Trophoblast cell (in vitro differentiated cells and primary cell): Measurements from ENCODE around the gene CACNA2D1.

ENCODE experiments used
- DNase-seq, 2 donors: peaks; one replicate each; pipeline ENCODE4 v3.0.0-alpha.2; 2016
- H2AFZ ChIP-seq: 2 replicates; pipeline ENCODE4 v1.6.1; 2013; ENCODE audit warnings: low read length, moderate library complexity, mild to moderate bottlenecking; ENCODE audit not compliant: insufficient read depth, poor library complexity
- H2AK5ac ChIP-seq: 2 replicates; pipeline ENCODE4 v1.6.1; 2013; ENCODE audit warnings: mild to moderate bottlenecking, low read length
- H2BK120ac ChIP-seq: 2 replicates; pipeline ENCODE4 v1.6.1; 2013; ENCODE audit warnings: low read length, mild to moderate bottlenecking, moderate library complexity; ENCODE audit not compliant: insufficient read depth, poor library complexity
- H2BK12ac ChIP-seq: 2 replicates; pipeline ENCODE4 v1.6.1; 2013; ENCODE audit warnings: mild to moderate bottlenecking, low read length, moderate library complexity
- H2BK5ac ChIP-seq: 2 replicates; pipeline ENCODE4 v1.6.1; 2013; ENCODE audit warnings: low read length, low read depth, moderate library complexity, mild to moderate bottlenecking; ENCODE audit not compliant: poor library complexity
- H3K14ac ChIP-seq: 2 replicates; pipeline ENCODE4 v1.6.1; 2013; ENCODE audit warnings: mild to moderate bottlenecking, low read length
- H3K18ac ChIP-seq: 2 replicates; pipeline ENCODE4 v1.6.1; 2013; ENCODE audit warnings: mild to moderate bottlenecking, low read length
- H3K23ac ChIP-seq: 2 replicates; pipeline ENCODE4 v1.6.1; 2013; ENCODE audit warnings: low read length
- H3K27ac ChIP-seq: 2 replicates; pipeline ENCODE4 v1.5.1; 2013; ENCODE audit warnings: low read depth, mild to moderate bottlenecking, inconsistent platforms, low read length, moderate library complexity
- H3K27me3 ChIP-seq: 2 replicates; pipeline ENCODE4 v1.6.1; 2013; ENCODE audit warnings: inconsistent platforms, mild to moderate bottlenecking, low read length, moderate library complexity; ENCODE audit not compliant: insufficient read depth
- H3K36me3 ChIP-seq, 2 experiments: 1 replicate in 1 of 2; 2 replicates in 1 of 2; pipeline ENCODE4 v1.6.1; 2013; ENCODE audit warnings: low read length in 2 of 2, mild to moderate bottlenecking in 2 of 2, moderate library complexity in 1 of 2; ENCODE audit not compliant: insufficient read depth in 2 of 2, control insufficient read depth in 1 of 2
- H3K4ac ChIP-seq: 2 replicates; pipeline ENCODE4 v1.6.1; 2013; ENCODE audit warnings: low read depth, mild to moderate bottlenecking, low read length, moderate library complexity
- H3K4me1 ChIP-seq, 2 experiments: 1 replicate in 1 of 2; 2 replicates in 1 of 2; pipeline ENCODE4 v1.6.1; 2013; ENCODE audit warnings: low read length in 2 of 2, mild to moderate bottlenecking in 2 of 2, moderate library complexity in 1 of 2; ENCODE audit not compliant: insufficient read depth in 2 of 2, control insufficient read depth in 1 of 2
- H3K4me2 ChIP-seq: 2 replicates; pipeline ENCODE4 v1.6.1; 2013; ENCODE audit warnings: inconsistent platforms, mild to moderate bottlenecking, low read length, moderate library complexity
- H3K4me3 ChIP-seq: 2 replicates; pipeline ENCODE4 v1.5.1; 2013; ENCODE audit warnings: mild to moderate bottlenecking, low read depth, low read length, inconsistent platforms
- H3K79me1 ChIP-seq: one replicate; pipeline ENCODE4 v1.6.1; 2013; ENCODE audit warnings: low read length
- H3K79me2 ChIP-seq: 2 replicates; pipeline ENCODE4 v1.6.1; 2013; ENCODE audit warnings: low read length, mild to moderate bottlenecking; ENCODE audit not compliant: control insufficient read depth, insufficient read depth, poor library complexity
- H3K9ac ChIP-seq: 2 replicates; pipeline ENCODE4 v1.6.1; 2013; ENCODE audit warnings: mild to moderate bottlenecking, low read length
- H3K9me3 ChIP-seq: 2 replicates; pipeline ENCODE4 v1.6.1; 2013; ENCODE audit warnings: low read depth, mild to moderate bottlenecking, control low read depth, inconsistent platforms, low read length; ENCODE audit not compliant: insufficient read depth
- H4K12ac ChIP-seq: 2 replicates; pipeline ENCODE4 v1.6.1; 2013; ENCODE audit warnings: low read depth, mild to moderate bottlenecking, low read length, moderate library complexity
- H4K8ac ChIP-seq: 2 replicates; pipeline ENCODE4 v1.6.1; 2013; ENCODE audit warnings: low read depth, mild to moderate bottlenecking, low read length, moderate library complexity
- H4K91ac ChIP-seq: one replicate; pipeline ENCODE4 v1.6.1; 2013; ENCODE audit warnings: low read depth, mild to moderate bottlenecking, low read length, moderate library complexity
- whole genome bisulfite sequencing: extraction: QIAGEN DNeasy Blood & Tissue Kit; methylation state at CpG from one replicate; pipeline ENCODE4 v1.1.7; 2013; ENCODE audit warnings: missing lambda C conversion rate; ENCODE audit not compliant: insufficient read length, insufficient coverage; ENCODE audit errors: extremely low coverage; 5-methylcytosine and 5-hydroxymethylcytosine counted together

CACNA2D1 gene

GRCh38 chr7:82264783-82265305 lies 178.7 kb downstream of the CACNA2D1 start:
- H2AK5ac ChIP-seq: no peak overlapping the region
- H3K4me1 ChIP-seq: no peaks in the 10 kb centered on the region
- no peak overlapping the region for H3K18ac ChIP-seq
- no peak for DNase-seq
- H3K79me2 ChIP-seq: no peaks in the 10 kb centered on the region
- no peaks in the 10 kb centered on the region for H3K27me3 ChIP-seq
- no peak overlapping the region for H4K12ac ChIP-seq
- H3K9ac ChIP-seq: no peak overlapping the region
- no peaks in the 10 kb centered on the region for H3K9me3 ChIP-seq
- no peak overlapping the region for H3K4me3 ChIP-seq
- no peak overlapping the region for H3K14ac ChIP-seq
- no peak overlapping the region for H2BK5ac ChIP-seq
- no peak overlapping the region for H4K91ac ChIP-seq
- no peak overlapping the region for H3K4ac ChIP-seq
- H3K4me2 ChIP-seq: no peak overlapping the region
- no peaks in the 10 kb centered on the region for H3K79me1 ChIP-seq
- H3K23ac ChIP-seq: no peak overlapping the region
- H4K8ac ChIP-seq: no peak overlapping the region
- no peak overlapping the region for H2AFZ ChIP-seq
- no peaks in the 10 kb centered on the region for H3K36me3 ChIP-seq
- no CpG with 5 or more reads among the region's 3 CpGs for WGBS
- H2BK12ac ChIP-seq: no peak overlapping the region
- no peak overlapping the region for H3K27ac ChIP-seq
- no peak overlapping the region for H2BK120ac ChIP-seq

GRCh38 chr7:82263920-82264782 lies 179.4 kb downstream of the CACNA2D1 start:
- no peak overlapping the region for H3K4ac ChIP-seq
- no peak overlapping the region for H2BK120ac ChIP-seq
- no CpG with 5 or more reads among the region's 3 CpGs for WGBS
- H3K9ac ChIP-seq: no peak overlapping the region
- no peak overlapping the region for H4K91ac ChIP-seq
- no peaks in the 10 kb centered on the region for H3K9me3 ChIP-seq
- no peaks in the 10 kb centered on the region for H3K36me3 ChIP-seq
- no peak overlapping the region for H3K4me2 ChIP-seq
- no peak overlapping the region for H4K8ac ChIP-seq
- H3K4me3 ChIP-seq: no peak overlapping the region
- no peak overlapping the region for H3K14ac ChIP-seq
- no peaks in the 10 kb centered on the region for H3K79me2 ChIP-seq
- no peak overlapping the region for H2BK12ac ChIP-seq
- no peaks in the 10 kb centered on the region for H3K27me3 ChIP-seq
- no peak overlapping the region for H3K23ac ChIP-seq
- H4K12ac ChIP-seq: no peak overlapping the region
- H3K4me1 ChIP-seq: no peaks in the 10 kb centered on the region
- DNase-seq: no peak
- no peak overlapping the region for H3K27ac ChIP-seq
- H3K79me1 ChIP-seq: no peaks in the 10 kb centered on the region
- H2AK5ac ChIP-seq: no peak overlapping the region
- H2AFZ ChIP-seq: no peak overlapping the region
- H2BK5ac ChIP-seq: no peak overlapping the region
- no peak overlapping the region for H3K18ac ChIP-seq

GRCh38 chr7:82258181-82258580 lies 185.4 kb downstream of the CACNA2D1 start:
- H2AK5ac ChIP-seq: no peak overlapping the region

GRCh38 chr7:82257118-82257695 lies 186.4 kb downstream of the CACNA2D1 start:
- no CpG with 5 or more reads among the region's 2 CpGs for WGBS
- Histone ChIP-seq H3K14ac (no peak overlapping the region), H3K4me2 (no peak overlapping the region), H3K79me1 (no peaks in the 10 kb centered on the region), H4K91ac (no peak overlapping the region), H2BK12ac (no peak overlapping the region), H3K27ac (no peak overlapping the region), H3K4me1 (no peaks in the 10 kb centered on the region), H4K12ac (no peak overlapping the region), H3K36me3 (no peaks in the 10 kb centered on the region), H3K18ac (no peak overlapping the region), H3K79me2 (no peaks in the 10 kb centered on the region), H3K27me3 (no peaks in the 10 kb centered on the region), H2BK120ac (no peak overlapping the region), H2AK5ac (no peak overlapping the region), H4K8ac (no peak overlapping the region), H2AFZ (no peak overlapping the region), H3K9ac (no peak overlapping the region), H3K4ac (no peak overlapping the region), H3K23ac (no peak overlapping the region), H3K9me3 (no peaks in the 10 kb centered on the region), H2BK5ac (no peak overlapping the region), H3K4me3 (no peak overlapping the region)
- no peak for DNase-seq

More at GRCh38 chr7:82258181-82258580, 185.4 kb downstream of the CACNA2D1 start:
- Histone ChIP-seq H3K14ac (no peak overlapping the region), H3K27ac (no peak overlapping the region), H2BK12ac (no peak overlapping the region), H3K79me2 (no peaks in the 10 kb centered on the region), H3K79me1 (no peaks in the 10 kb centered on the region), H3K36me3 (no peaks in the 10 kb centered on the region), H3K4me3 (no peak overlapping the region), H2BK120ac (no peak overlapping the region), H4K8ac (no peak overlapping the region), H3K4me2 (no peak overlapping the region), H3K9me3 (no peaks in the 10 kb centered on the region), H3K4ac (no peak overlapping the region), H4K12ac (no peak overlapping the region), H2AFZ (no peak overlapping the region), H3K9ac (no peak overlapping the region), H3K18ac (no peak overlapping the region), H3K23ac (no peak overlapping the region), H3K4me1 (no peaks in the 10 kb centered on the region), H4K91ac (no peak overlapping the region), H3K27me3 (no peaks in the 10 kb centered on the region), H2BK5ac (no peak overlapping the region)
- no CpG with 5 or more reads among the region's 2 CpGs for WGBS
- no peak for DNase-seq
